ENCODE data around the gene CHP1. TPM values are rescaled to one million over a fixed set of nuclear protein-coding genes. Genes with fewer than 3 reads are reported as not detected.
"Not testable (repeated sequence)": the region's sequence is repeated elsewhere in the genome, so short reads cannot be mapped to it uniquely, and the experiment has no call there.

CHP1 gene
- total RNA-seq, 1 experiment from 2014 or later, result 139 TPM

- H3K9me3 Mint-ChIP-seq (ENCODE audit: unreplicated experiment), result no peaks in the 10 kb centered on the region
- no peaks in the 10 kb centered on the region for H3K4me1 ChIP-seq
- H3K36me3 Mint-ChIP-seq (ENCODE audit: insufficient read depth, unreplicated experiment), result peaks cover 11% of the 10 kb centered on the region
- TSS peak; percentile 2 for BruUV-seq (replicated peaks)
- H3K4me3 Mint-ChIP-seq (ENCODE audit: unreplicated experiment), result no peak overlapping the region
- no peak for DNase-seq
- H3K9me3 ChIP-seq, result no peaks in the 10 kb centered on the region
- no peaks in the 10 kb centered on the region for H3K27me3 Mint-ChIP-seq (ENCODE audit: insufficient read depth, unreplicated experiment)
- H3K27ac Mint-ChIP-seq (ENCODE audit: unreplicated experiment), result no peak overlapping the region
- ChIA-PET POLR2A (interaction anchor here (0.6 kb wide), 1 partner anchor 55 kb away, joined by 4 read pairs; no protein-coding TSS in a partner anchor), CTCF (no interaction called here)
- no peaks in the 10 kb centered on the region for H3K4me1 Mint-ChIP-seq (ENCODE audit: low read depth, unreplicated experiment)
- H3K27me3 ChIP-seq (replicated peaks; ENCODE audit: control insufficient read depth, insufficient read depth, low read length), result no peaks in the 10 kb centered on the region
- intact Hi-C loops (cut with micrococcal nuclease; ENCODE audit: unreplicated experiment), result no loop called here
- H3K4me3 ChIP-seq (ENCODE audit: low read depth, low read length), result no peak overlapping the region
- TF ChIP-seq CTCF (IDR thresholded peaks at IDR 0.05; ENCODE audit: insufficient read depth in 1 of 2, low read depth in 1 of 2, low read length in 1 of 2, severe bottlenecking in 1 of 2, unreplicated experiment in 1 of 2), result no peak
- H3K36me3 ChIP-seq (ENCODE audit: control insufficient read depth, insufficient read depth, low read length), result no peaks in the 10 kb centered on the region
Measured at GRCh38 chr15:41304149-41304770, 73.2 kb downstream of the CHP1 start.

GRCh38 chr15:41307679-41308078 lies 76.6 kb downstream of the CHP1 start:
- Mint-ChIP-seq H3K27me3 (ENCODE audit: insufficient read depth, unreplicated experiment) (no peaks in the 10 kb centered on the region), H3K9me3 (ENCODE audit: unreplicated experiment) (no peaks in the 10 kb centered on the region), H3K27ac (ENCODE audit: unreplicated experiment) (no peak overlapping the region), H3K4me3 (ENCODE audit: unreplicated experiment) (no peak overlapping the region), H3K4me1 (ENCODE audit: low read depth, unreplicated experiment) (no peaks in the 10 kb centered on the region), H3K36me3 (ENCODE audit: insufficient read depth, unreplicated experiment) (peaks cover 19% of the 10 kb centered on the region)
- Histone ChIP-seq H3K9me3 (no peaks in the 10 kb centered on the region), H3K27me3 (replicated peaks; ENCODE audit: control insufficient read depth, insufficient read depth, low read length) (no peaks in the 10 kb centered on the region), H3K36me3 (ENCODE audit: control insufficient read depth, insufficient read depth, low read length) (peaks cover 1% of the 10 kb centered on the region; the same call in 1 of the 2 replicates), H3K4me1 (no peaks in the 10 kb centered on the region), H3K4me3 (ENCODE audit: low read depth, low read length) (no peak overlapping the region)
- ChIA-PET POLR2A (no interaction called here), CTCF (interaction anchor here (0.6 kb wide), 1 partner anchor 409 kb away, joined by 3 read pairs; no protein-coding TSS in a partner anchor)
- no peak for DNase-seq
- BruUV-seq (replicated peaks), result no TSS peak
- intact Hi-C loops (cut with micrococcal nuclease; ENCODE audit: unreplicated experiment), result no loop called here
- TF ChIP-seq CTCF (IDR thresholded peaks at IDR 0.05; ENCODE audit: insufficient read depth in 1 of 2, low read depth in 1 of 2, low read length in 1 of 2, severe bottlenecking in 1 of 2, unreplicated experiment in 1 of 2), result no peak

- CTCF ChIA-PET, result no interaction called here
- no peaks in the 10 kb centered on the region for H3K4me1 ChIP-seq
- no peak for DNase-seq
- no peaks in the 10 kb centered on the region for H3K9me3 ChIP-seq
- Mint-ChIP-seq H3K27me3 (ENCODE audit: insufficient read depth, unreplicated experiment) (no peaks in the 10 kb centered on the region), H3K4me1 (ENCODE audit: low read depth, unreplicated experiment) (no peaks in the 10 kb centered on the region), H3K36me3 (ENCODE audit: insufficient read depth, unreplicated experiment) (peaks cover 24% of the 10 kb centered on the region), H3K27ac (ENCODE audit: unreplicated experiment) (no peak overlapping the region), H3K9me3 (ENCODE audit: unreplicated experiment) (no peaks in the 10 kb centered on the region), H3K4me3 (ENCODE audit: unreplicated experiment) (no peak overlapping the region)
- H3K36me3 ChIP-seq (ENCODE audit: control insufficient read depth, insufficient read depth, low read length), result peaks cover 1% of the 10 kb centered on the region; the same call in 1 of the 2 replicates
- TF ChIP-seq CTCF (IDR thresholded peaks at IDR 0.05; ENCODE audit: insufficient read depth in 1 of 2, low read depth in 1 of 2, low read length in 1 of 2, severe bottlenecking in 1 of 2, unreplicated experiment in 1 of 2), result no peak
- no peak overlapping the region for H3K4me3 ChIP-seq (ENCODE audit: low read depth, low read length)
- no TSS peak for BruUV-seq (replicated peaks)
- POLR2A ChIA-PET, result interaction anchor here (1.2 kb wide), 1 partner anchor 24 kb away, joined by 3 read pairs; the partner anchor contains the start of gene NUSAP1
- intact Hi-C loops (cut with micrococcal nuclease; ENCODE audit: unreplicated experiment), result no loop called here
- no peaks in the 10 kb centered on the region for H3K27me3 ChIP-seq (replicated peaks; ENCODE audit: control insufficient read depth, insufficient read depth, low read length)
Measured at GRCh38 chr15:41309226-41309905, 78.3 kb downstream of the CHP1 start.

- H3K27ac Mint-ChIP-seq (ENCODE audit: unreplicated experiment); BruUV-seq (replicated peaks); CTCF ChIA-PET; H3K36me3 ChIP-seq (ENCODE audit: control insufficient read depth, insufficient read depth, low read length); H3K4me1 ChIP-seq; H3K9me3 Mint-ChIP-seq (ENCODE audit: unreplicated experiment); H3K27me3 Mint-ChIP-seq (ENCODE audit: insufficient read depth, unreplicated experiment); intact Hi-C loops (cut with micrococcal nuclease; ENCODE audit: unreplicated experiment); POLR2A ChIA-PET; DNase-seq; H3K4me3 ChIP-seq (ENCODE audit: low read depth, low read length); H3K9me3 ChIP-seq; H3K27me3 ChIP-seq (replicated peaks; ENCODE audit: control insufficient read depth, insufficient read depth, low read length); H3K4me1 Mint-ChIP-seq (ENCODE audit: low read depth, unreplicated experiment); H3K4me3 Mint-ChIP-seq (ENCODE audit: unreplicated experiment): not testable (repeated sequence)
- H3K36me3 Mint-ChIP-seq (ENCODE audit: insufficient read depth, unreplicated experiment), result peaks cover 38% of the 10 kb centered on the region
Measured at GRCh38 chr15:41320805-41321330, 89.8 kb downstream of the CHP1 start.

Measured in Caco-2 (cell line).